ENCODE data around the gene SHISA9. TPM values are rescaled to one million over a fixed set of nuclear protein-coding genes. Genes with fewer than 3 reads are reported as not detected.

Gene SHISA9
- total RNA-seq, 3 donors from 2014 or later = 0.33 to 4.1 TPM; not detected in 1

Other genes starting within 250 kb of the SHISA9 start
- gene CPPED1, start 97.7 kb upstream of the SHISA9 start, total RNA-seq = 10 to 100 TPM in 2 of 3 donors, 1 to 10 TPM in 1; 9.2 to 23.0 (median 16.4) TPM

All from breast epithelium (tissue), 3 donors.